Pons (tissue), 1 donor: ENCODE measurements around the gene SRPK1.
"Not testable (repeated sequence)": the region's sequence is repeated elsewhere in the genome, so short reads cannot be mapped to it uniquely, and the experiment has no call there.

Source experiments
- DNase-seq: peaks from one replicate; pipeline ENCODE4 v3.0.0-alpha.2; 2016; ENCODE audit warnings: low spot score

Gene SRPK1

GRCh38 chr6:35920793-35921732, at the start of gene SRPK1:
SRPK1 (minus strand) TSS chr6:35921098; CDS start chr6:35921056, 42 bp downstream.
- peak; percentile 74 for DNase-seq

- no peak for DNase-seq
Observed at GRCh38 chr6:35970181-35970580, 49.3 kb upstream of the SRPK1 start.

- DNase-seq: no peak
Observed at GRCh38 chr6:35969646-35970045, 48.7 kb upstream of the SRPK1 start.

GRCh38 chr6:35968821-35969220, 47.9 kb upstream of the SRPK1 start:
- DNase-seq: no peak

GRCh38 chr6:35967076-35967774, 46.3 kb upstream of the SRPK1 start:
- no peak for DNase-seq

- DNase-seq: no peak
Observed at GRCh38 chr6:35962779-35963560, 42.1 kb upstream of the SRPK1 start.

GRCh38 chr6:35960187-35960586, 39.3 kb upstream of the SRPK1 start:
- DNase-seq: no peak

- no peak for DNase-seq
Observed at GRCh38 chr6:35955970-35956369, 35.1 kb upstream of the SRPK1 start.

- DNase-seq: no peak
Observed at GRCh38 chr6:35955521-35955920, 34.6 kb upstream of the SRPK1 start.

GRCh38 chr6:35955071-35955470, 34.2 kb upstream of the SRPK1 start:
- no peak for DNase-seq

- no peak for DNase-seq
Observed at GRCh38 chr6:35954333-35954732, 33.4 kb upstream of the SRPK1 start.

GRCh38 chr6:35948725-35949124, 27.8 kb upstream of the SRPK1 start:
- DNase-seq: peak; percentile 1

GRCh38 chr6:35945650-35946025, 24.7 kb upstream of the SRPK1 start:
- DNase-seq: no peak

- DNase-seq: no peak
Observed at GRCh38 chr6:35943390-35943789, 22.5 kb upstream of the SRPK1 start.

- DNase-seq: no peak
Observed at GRCh38 chr6:35942355-35942754, 21.5 kb upstream of the SRPK1 start.

GRCh38 chr6:35941170-35941569, 20.3 kb upstream of the SRPK1 start:
- DNase-seq: not testable (repeated sequence)

- not testable (repeated sequence) for DNase-seq
Observed at GRCh38 chr6:35940014-35940413, 19.1 kb upstream of the SRPK1 start.

GRCh38 chr6:35939259-35939658, 18.4 kb upstream of the SRPK1 start:
- not testable (repeated sequence) for DNase-seq

GRCh38 chr6:35936681-35937359, 15.9 kb upstream of the SRPK1 start:
- DNase-seq: no peak

- DNase-seq: no peak
Observed at GRCh38 chr6:35935469-35935868, 14.6 kb upstream of the SRPK1 start.

- DNase-seq: no peak
Observed at GRCh38 chr6:35933844-35934243, 12.9 kb upstream of the SRPK1 start.

GRCh38 chr6:35931873-35932272, 11.0 kb upstream of the SRPK1 start:
- not testable (repeated sequence) for DNase-seq
